Measurements from ENCODE around the gene PCDHA7.
"Not testable (repeated sequence)": the region's sequence is repeated elsewhere in the genome, so short reads cannot be mapped to it uniquely, and the experiment has no call there.

Gene PCDHA7

DNA sequence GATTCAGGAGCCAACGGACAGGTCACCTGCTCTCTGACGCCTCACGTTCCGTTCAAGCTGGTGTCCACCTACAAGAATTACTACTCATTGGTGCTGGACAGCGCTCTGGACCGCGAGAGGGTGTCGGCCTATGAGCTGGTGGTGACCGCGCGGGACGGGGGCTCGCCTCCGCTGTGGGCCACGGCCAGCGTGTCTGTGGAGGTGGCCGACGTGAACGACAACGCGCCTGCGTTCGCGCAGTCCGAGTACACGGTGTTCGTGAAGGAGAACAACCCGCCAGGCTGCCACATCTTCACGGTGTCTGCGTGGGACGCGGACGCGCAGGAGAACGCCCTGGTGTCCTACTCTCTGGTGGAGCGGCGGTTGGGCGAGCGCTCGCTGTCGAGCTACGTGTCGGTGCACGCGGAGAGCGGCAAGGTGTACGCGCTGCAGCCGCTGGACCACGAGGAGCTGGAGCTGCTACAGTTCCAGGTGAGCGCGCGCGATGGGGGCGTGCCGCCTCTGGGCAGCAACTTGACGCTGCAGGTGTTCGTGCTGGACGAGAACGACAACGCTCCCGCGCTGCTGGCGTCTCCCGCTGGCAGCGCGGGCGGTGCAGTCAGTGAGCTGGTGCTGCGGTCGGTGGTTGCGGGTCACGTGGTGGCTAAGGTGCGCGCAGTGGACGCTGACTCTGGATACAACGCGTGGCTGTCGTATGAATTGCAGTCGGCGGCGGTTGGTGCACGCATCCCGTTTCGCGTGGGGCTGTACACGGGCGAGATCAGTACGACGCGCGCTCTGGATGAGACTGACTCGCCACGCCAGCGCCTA is 23.3 kb downstream of the PCDHA7 start:
- no peaks in the 10 kb centered on the region for H3K4me1 ChIP-seq (ENCODE audit: control insufficient read depth, insufficient read depth, low read length)
- no peak overlapping the region for H3K27ac ChIP-seq (ENCODE audit: low read depth, low read length)
- H3K27me3 ChIP-seq (ENCODE audit: control insufficient read depth, insufficient read depth, low read length) = no peaks in the 10 kb centered on the region
- no peak overlapping the region for H3K9ac ChIP-seq (ENCODE audit: low read length)
- no peak overlapping the region for H3K4me3 ChIP-seq (ENCODE audit: low read length)
- H3K36me3 ChIP-seq (ENCODE audit: control insufficient read depth, insufficient read depth, low read length) = no peaks in the 10 kb centered on the region

DNA sequence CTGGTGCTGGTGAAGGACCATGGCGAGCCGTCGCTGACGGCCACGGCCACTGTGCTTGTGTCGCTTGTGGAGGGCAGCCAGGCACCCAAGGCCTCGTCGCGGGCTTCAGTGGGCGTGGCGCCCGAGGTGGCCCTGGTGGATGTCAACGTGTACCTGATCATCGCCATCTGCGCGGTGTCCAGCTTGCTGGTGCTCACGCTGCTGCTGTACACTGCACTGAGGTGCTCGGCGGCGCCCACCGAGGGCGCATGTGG is 23.8 kb downstream of the PCDHA7 start:
- no peaks in the 10 kb centered on the region for H3K27me3 ChIP-seq (ENCODE audit: control insufficient read depth, insufficient read depth, low read length)
- no peak overlapping the region for H3K27ac ChIP-seq (ENCODE audit: low read depth, low read length)
- H3K4me3 ChIP-seq (ENCODE audit: low read length) = no peak overlapping the region
- no peak overlapping the region for H3K9ac ChIP-seq (ENCODE audit: low read length)
- no peaks in the 10 kb centered on the region for H3K36me3 ChIP-seq (ENCODE audit: control insufficient read depth, insufficient read depth, low read length)
- H3K4me1 ChIP-seq (ENCODE audit: control insufficient read depth, insufficient read depth, low read length) = no peaks in the 10 kb centered on the region

DNA sequence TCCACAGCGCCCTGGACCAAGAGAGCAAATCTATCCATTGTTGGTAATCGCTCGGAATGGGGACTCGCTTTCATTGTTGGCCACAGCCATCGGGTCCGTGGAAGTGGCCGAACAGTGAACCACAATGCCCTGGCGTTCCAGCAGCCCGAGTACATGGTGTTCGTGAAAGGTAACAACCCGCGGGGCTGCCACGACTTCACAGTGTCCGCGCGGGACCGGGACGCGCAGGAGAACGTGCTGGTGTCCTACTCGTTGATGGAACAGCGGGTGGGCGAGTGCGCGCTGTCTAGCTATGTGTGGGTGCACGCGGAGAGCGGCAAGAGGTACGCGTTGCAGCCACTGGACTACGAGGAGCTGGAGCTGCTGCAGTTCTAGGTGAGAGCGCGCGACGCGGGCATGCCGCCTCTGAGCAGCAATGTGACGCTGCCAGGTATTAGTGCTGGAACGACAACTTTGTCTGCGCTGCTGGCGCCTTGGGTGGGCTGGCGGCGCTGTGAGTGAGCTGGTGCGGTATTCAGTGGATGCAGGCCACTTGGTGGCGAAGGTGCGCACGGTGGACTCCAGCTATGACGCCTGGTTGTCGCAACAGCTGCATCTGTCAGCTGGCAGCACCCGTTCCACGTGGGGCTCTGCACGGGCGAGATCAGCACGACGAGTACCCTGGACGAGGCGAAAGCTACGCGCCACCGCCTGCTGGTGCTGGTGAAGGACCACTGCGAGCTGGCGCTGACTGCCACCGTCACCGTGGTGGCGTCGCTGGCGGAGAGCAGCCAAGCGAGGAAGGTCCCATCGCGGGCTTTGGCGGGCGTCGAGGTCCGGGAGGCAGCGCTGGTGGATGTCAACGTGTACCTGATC is 28.6 kb downstream of the PCDHA7 start:
- Histone ChIP-seq H3K27me3 (ENCODE audit: control insufficient read depth, insufficient read depth, low read length) (no peaks in the 10 kb centered on the region), H3K4me3 (ENCODE audit: low read length) (no peak overlapping the region), H3K4me1 (ENCODE audit: control insufficient read depth, insufficient read depth, low read length) (no peaks in the 10 kb centered on the region), H3K9ac (ENCODE audit: low read length) (no peak overlapping the region), H3K27ac (ENCODE audit: low read depth, low read length) (no peak overlapping the region), H3K36me3 (ENCODE audit: control insufficient read depth, insufficient read depth, low read length) (no peaks in the 10 kb centered on the region)

DNA sequence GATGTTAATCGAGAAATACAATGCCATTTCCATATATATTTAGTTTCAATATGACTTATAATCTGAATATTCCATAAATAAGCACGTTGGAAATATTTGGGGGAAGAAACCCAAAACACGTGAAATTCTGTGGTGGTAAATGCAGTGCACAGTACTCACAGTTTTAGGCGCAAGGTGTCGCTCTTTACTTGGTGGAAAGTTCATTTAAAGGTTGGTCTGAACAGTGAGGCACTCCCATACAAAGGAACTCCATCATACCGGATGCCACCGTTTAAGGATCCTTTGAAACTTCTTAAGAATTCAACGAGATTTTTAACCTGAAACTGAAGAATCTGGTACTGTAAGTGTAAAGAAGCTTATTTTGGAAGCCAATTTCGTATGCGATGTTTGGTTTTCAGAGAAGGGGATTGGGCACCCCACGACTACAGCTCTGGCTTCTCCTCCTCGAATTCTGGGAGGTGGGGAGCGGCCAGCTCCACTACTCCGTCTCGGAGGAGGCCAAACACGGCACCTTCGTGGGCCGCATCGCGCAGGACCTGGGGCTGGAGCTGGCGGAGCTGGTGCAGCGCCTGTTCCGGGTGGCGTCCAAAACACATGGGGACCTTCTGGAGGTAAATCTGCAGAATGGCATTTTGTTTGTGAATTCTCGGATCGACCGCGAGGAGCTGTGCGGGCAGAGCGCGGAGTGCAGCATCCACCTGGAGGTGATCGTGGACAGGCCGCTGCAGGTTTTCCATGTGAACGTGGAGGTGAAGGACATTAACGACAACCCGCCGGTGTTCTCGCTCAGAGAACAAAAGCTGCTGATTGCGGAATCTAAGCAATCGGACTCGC is 34.9 kb downstream of the PCDHA7 start, which contains the start of gene PCDHA11:
Gene PCDHA11, plus strand, starts transcription at position 237 of the 834 bp plus-strand sequence. Its CDS starts 147 bp downstream, at position 384.
- H3K36me3 ChIP-seq (ENCODE audit: control insufficient read depth, insufficient read depth, low read length) = no peaks in the 10 kb centered on the region
- H3K27ac ChIP-seq (ENCODE audit: low read depth, low read length) = no peak within 1 kb of the TSS
- no peak within 1 kb of the TSS for H3K4me3 ChIP-seq (ENCODE audit: low read length)
- H3K4me1 ChIP-seq (ENCODE audit: control insufficient read depth, insufficient read depth, low read length) = no peaks in the 10 kb centered on the region
- H3K9ac ChIP-seq (ENCODE audit: low read length) = no peak within 1 kb of the TSS
- no peaks in the 10 kb centered on the region for H3K27me3 ChIP-seq (ENCODE audit: control insufficient read depth, insufficient read depth, low read length)

DNA sequence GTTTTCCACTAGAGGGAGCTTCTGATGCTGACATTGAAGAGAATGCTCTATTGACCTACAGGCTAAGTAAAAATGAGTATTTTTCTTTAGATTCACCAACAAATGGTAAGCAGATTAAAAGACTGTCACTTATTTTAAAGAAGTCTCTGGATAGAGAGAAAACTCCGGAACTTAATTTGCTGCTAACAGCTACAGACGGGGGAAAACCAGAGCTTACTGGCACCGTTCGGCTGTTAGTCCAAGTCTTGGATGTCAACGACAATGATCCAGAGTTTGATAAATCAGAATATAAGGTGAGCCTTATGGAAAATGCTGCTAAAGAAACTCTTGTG is 35.5 kb downstream of the PCDHA7 start:
- H3K4me3 ChIP-seq (ENCODE audit: low read length) = no peak overlapping the region
- H3K27me3 ChIP-seq (ENCODE audit: control insufficient read depth, insufficient read depth, low read length) = no peaks in the 10 kb centered on the region
- H3K4me1 ChIP-seq (ENCODE audit: control insufficient read depth, insufficient read depth, low read length) = no peaks in the 10 kb centered on the region
- H3K36me3 ChIP-seq (ENCODE audit: control insufficient read depth, insufficient read depth, low read length) = no peaks in the 10 kb centered on the region
- H3K9ac ChIP-seq (ENCODE audit: low read length) = no peak overlapping the region
- no peak overlapping the region for H3K27ac ChIP-seq (ENCODE audit: low read depth, low read length)

DNA sequence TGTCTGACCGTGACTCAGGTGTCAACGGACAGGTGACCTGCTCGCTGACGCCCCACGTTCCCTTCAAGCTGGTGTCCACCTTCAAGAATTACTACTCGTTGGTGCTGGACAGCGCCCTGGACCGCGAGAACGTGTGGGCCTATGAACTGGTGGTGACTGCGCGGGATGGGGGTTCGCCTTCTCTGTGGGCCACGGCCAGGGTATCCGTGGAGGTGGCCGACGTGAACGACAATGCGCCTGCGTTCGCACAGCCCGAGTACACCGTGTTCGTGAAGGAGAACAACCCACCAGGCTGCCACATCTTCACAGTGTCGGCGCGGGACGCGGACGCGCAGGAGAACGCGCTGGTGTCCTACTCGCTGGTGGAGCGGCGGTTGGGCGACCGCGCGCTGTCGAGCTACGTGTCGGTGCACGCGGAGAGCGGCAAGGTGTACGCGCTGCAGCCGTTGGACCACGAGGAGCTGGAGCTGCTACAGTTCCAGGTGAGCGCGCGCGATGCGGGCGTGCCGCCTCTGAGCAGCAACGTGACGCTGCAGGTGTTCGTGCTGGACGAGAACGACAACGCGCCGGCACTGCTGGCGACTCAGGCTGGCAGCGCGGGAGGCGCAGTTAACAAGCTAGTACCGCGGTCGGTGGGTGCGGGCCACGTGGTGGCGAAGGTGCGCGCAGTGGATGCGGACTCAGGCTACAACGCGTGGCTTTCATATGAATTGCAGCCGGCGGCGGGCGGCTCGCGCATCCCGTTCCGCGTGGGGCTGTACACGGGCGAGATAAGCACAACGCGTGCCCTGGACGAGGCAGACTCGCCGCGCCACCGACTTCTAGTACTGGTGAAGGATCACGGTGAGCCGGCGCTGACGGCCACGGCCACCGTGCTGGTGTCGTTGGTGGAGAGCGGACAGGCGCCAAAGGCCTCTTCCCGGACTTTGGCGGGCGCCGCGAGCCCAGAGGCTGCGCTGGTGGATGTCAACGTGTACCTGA is 36.4 kb downstream of the PCDHA7 start:
- H3K9ac ChIP-seq (ENCODE audit: low read length) = no peak overlapping the region
- no peak overlapping the region for H3K27ac ChIP-seq (ENCODE audit: low read depth, low read length)
- H3K4me3 ChIP-seq (ENCODE audit: low read length) = no peak overlapping the region
- no peaks in the 10 kb centered on the region for H3K27me3 ChIP-seq (ENCODE audit: control insufficient read depth, insufficient read depth, low read length)
- H3K36me3 ChIP-seq (ENCODE audit: control insufficient read depth, insufficient read depth, low read length) = no peaks in the 10 kb centered on the region
- no peaks in the 10 kb centered on the region for H3K4me1 ChIP-seq (ENCODE audit: control insufficient read depth, insufficient read depth, low read length)

DNA sequence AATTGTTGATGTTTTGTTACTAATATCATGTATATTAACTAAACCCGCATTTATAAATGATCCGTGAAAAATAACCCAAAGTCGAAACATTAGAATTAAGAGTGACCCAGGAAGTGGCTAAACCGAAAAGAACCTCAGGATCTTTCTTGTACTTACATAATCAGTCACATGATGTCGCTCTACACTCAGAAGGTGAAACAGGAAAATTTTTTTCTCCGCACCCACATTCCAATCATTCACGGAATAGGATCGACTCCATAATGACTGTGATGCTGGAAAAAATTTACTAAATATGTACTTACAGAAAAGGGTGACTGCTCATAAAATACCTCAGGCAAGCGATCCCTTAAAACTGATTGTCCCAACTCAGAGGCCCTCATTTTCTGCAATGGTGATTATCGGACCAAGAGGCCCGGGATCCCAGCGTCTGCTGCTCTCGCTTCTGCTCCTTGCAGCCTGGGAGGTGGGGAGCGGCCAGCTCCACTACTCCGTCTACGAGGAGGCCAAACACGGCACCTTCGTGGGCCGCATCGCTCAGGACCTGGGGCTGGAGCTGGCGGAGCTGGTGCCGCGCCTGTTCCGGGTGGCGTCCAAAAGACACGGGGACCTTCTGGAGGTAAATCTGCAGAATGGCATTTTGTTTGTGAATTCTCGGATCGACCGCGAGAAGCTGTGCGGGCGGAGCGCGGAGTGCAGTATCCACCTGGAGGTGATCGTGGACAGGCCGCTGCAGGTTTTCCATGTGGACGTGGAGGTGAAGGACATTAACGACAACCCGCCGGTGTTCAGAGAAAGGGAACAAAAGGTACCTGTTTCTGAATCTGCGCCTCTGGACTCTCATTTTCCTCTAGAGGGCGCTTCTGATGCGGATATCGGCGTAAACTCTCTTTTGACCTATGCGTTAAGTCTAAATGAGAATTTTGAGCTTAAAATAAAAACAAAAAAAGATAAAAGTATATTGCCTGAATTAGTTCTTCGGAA is 41.3 kb downstream of the PCDHA7 start, which contains the start of gene PCDHA12:
Gene PCDHA12, plus strand, starts transcription at position 224 of the 981 bp plus-strand sequence. Its CDS starts 165 bp downstream, at position 389.
- H3K9ac ChIP-seq (ENCODE audit: low read length) = no peak within 1 kb of the TSS
- no peak within 1 kb of the TSS for H3K4me3 ChIP-seq (ENCODE audit: low read length)
- H3K27ac ChIP-seq (ENCODE audit: low read depth, low read length) = no peak within 1 kb of the TSS
- H3K36me3 ChIP-seq (ENCODE audit: control insufficient read depth, insufficient read depth, low read length) = no peaks in the 10 kb centered on the region
- H3K4me1 ChIP-seq (ENCODE audit: control insufficient read depth, insufficient read depth, low read length) = no peaks in the 10 kb centered on the region
- H3K27me3 ChIP-seq (ENCODE audit: control insufficient read depth, insufficient read depth, low read length) = no peaks in the 10 kb centered on the region

DNA sequence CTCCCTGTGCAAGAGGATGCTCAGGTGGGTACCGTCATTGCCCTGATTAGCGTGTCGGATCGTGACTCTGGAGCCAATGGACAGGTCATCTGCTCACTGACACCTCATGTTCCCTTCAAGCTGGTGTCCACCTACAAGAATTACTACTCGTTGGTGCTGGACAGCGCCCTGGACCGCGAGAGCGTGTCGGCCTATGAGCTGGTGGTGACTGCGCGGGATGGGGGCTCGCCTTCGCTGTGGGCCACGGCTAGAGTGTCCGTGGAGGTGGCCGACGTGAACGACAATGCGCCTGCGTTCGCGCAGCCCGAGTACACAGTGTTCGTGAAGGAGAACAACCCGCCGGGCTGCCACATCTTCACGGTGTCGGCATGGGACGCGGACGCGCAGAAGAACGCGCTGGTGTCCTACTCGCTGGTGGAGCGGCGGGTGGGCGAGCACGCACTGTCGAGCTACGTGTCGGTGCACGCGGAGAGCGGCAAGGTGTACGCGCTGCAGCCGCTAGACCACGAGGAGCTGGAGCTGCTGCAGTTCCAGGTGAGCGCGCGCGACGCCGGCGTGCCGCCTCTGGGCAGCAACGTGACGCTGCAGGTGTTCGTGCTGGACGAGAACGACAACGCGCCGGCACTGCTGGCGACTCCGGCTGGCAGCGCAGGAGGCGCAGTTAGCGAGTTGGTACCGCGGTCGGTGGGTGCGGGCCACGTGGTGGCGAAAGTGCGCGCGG is 42.6 kb downstream of the PCDHA7 start:
- not testable (repeated sequence) for H3K4me1 ChIP-seq (ENCODE audit: control insufficient read depth, insufficient read depth, low read length); H3K36me3 ChIP-seq (ENCODE audit: control insufficient read depth, insufficient read depth, low read length); H3K9ac ChIP-seq (ENCODE audit: low read length); H3K4me3 ChIP-seq (ENCODE audit: low read length); H3K27ac ChIP-seq (ENCODE audit: low read depth, low read length); H3K27me3 ChIP-seq (ENCODE audit: control insufficient read depth, insufficient read depth, low read length)

DNA sequence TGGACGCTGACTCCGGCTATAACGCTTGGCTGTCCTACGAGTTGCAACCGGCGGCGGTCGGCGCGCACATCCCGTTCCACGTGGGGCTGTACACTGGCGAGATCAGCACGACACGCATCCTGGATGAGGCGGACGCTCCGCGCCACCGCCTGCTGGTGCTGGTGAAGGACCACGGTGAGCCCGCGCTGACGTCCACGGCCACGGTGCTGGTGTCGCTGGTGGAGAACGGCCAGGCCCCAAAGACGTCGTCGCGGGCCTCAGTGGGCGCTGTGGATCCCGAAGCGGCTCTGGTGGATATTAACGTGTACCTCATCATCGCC is 43.2 kb downstream of the PCDHA7 start:
- Histone ChIP-seq H3K27ac (ENCODE audit: low read depth, low read length) (no peak overlapping the region), H3K27me3 (ENCODE audit: control insufficient read depth, insufficient read depth, low read length) (no peaks in the 10 kb centered on the region), H3K4me1 (ENCODE audit: control insufficient read depth, insufficient read depth, low read length) (no peaks in the 10 kb centered on the region), H3K36me3 (ENCODE audit: control insufficient read depth, insufficient read depth, low read length) (no peaks in the 10 kb centered on the region), H3K9ac (ENCODE audit: low read length) (no peak overlapping the region), H3K4me3 (ENCODE audit: low read length) (no peak overlapping the region)

DNA sequence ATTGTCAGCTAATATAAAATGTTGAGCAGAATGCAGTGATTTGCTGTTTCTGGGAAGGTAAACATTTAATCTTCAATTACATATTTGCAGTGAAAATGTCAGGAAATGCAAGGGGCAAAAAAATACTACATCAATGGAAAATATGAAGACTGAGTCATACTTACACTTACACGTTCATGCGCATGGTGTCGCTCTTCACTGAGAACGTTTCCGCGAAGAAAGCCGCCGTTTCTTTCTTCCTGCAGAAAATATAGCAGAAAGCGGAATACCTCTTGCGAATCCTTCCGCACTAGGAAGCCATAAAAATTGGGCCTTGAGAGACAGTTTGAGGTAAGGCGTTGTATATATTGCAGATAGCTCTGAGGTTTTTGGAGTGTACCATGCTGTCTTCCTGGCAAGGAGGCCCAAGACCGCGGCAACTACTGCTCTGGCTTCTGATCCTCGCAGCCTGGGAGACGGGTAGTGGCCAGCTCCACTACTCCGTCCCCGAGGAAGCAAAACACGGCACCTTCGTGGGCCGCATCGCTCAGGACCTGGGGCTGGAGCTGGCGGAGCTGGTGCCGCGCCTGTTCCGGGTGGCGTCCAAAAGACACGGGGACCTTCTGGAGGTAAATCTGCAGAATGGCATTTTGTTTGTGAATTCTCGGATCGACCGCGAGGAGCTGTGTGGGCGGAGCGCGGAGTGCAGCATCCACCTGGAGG is 48.0 kb downstream of the PCDHA7 start, which contains the start of gene PCDHA13:
Gene PCDHA13, plus strand, starts transcription at position 236 of the 702 bp plus-strand sequence. Its CDS starts 145 bp downstream, at position 381.
- no peak within 1 kb of the TSS for H3K9ac ChIP-seq (ENCODE audit: low read length)
- H3K36me3 ChIP-seq (ENCODE audit: control insufficient read depth, insufficient read depth, low read length) = no peaks in the 10 kb centered on the region
- no peaks in the 10 kb centered on the region for H3K4me1 ChIP-seq (ENCODE audit: control insufficient read depth, insufficient read depth, low read length)
- no peak within 1 kb of the TSS for H3K27ac ChIP-seq (ENCODE audit: low read depth, low read length)
- no peaks in the 10 kb centered on the region for H3K27me3 ChIP-seq (ENCODE audit: control insufficient read depth, insufficient read depth, low read length)
- H3K4me3 ChIP-seq (ENCODE audit: low read length) = peak within 1 kb of the TSS; percentile 44
